IgD-negative memory B cell (primary cell): ENCODE data around the gene LRRC26. TPM values are rescaled to one million over a fixed set of nuclear protein-coding genes. Genes with fewer than 3 reads are reported as not detected.

Experiments used
- H3K27ac Mint-ChIP-seq, 3 donors: one replicate each; pipeline ENCODE4 v1.8.0; 2020 to 2022; ENCODE audit warnings: mild to moderate bottlenecking in 3 of 3, mixed read lengths in 3 of 3, moderate library complexity in 1 of 3
- H3K27me3 Mint-ChIP-seq: one replicate; pipeline ENCODE4 v1.8.0; 2021; ENCODE audit warnings: mixed read lengths
- H3K36me3 Mint-ChIP-seq: one replicate; pipeline ENCODE4 v1.8.0; 2020; ENCODE audit warnings: mild to moderate bottlenecking, mixed read lengths
- H3K4me1 Mint-ChIP-seq, 3 donors: one replicate each; pipeline ENCODE4 v1.8.0; 2020 to 2022; ENCODE audit warnings: mixed read lengths in 3 of 3, mild to moderate bottlenecking in 1 of 3
- H3K4me3 Mint-ChIP-seq, 4 donors: one replicate each; pipeline ENCODE4 v1.8.0; 2020 to 2022; ENCODE audit warnings: mild to moderate bottlenecking in 4 of 4, mixed read lengths in 4 of 4, moderate library complexity in 3 of 4
- H3K9me3 Mint-ChIP-seq, 3 donors: one replicate each; pipeline ENCODE4 v1.8.0; 2020 to 2021; ENCODE audit warnings: mixed read lengths in 3 of 3, mild to moderate bottlenecking in 1 of 3
- polyA plus RNA-seq: library from polyadenylated mRNA; unstranded; fragments of 300-500 nt; fragmentation: Illumina TruSeq; gene quantifications from one replicate; pipeline ENCODE4 v1.2.3, GENCODE V29; 2021

Gene LRRC26
- polyA plus RNA-seq, 1 donor from 2014 or later: not detected

- H3K4me1 Mint-ChIP-seq: peaks cover 0 to 15% (median 10%) of the 10 kb centered on the region in 3 donors
- H3K27ac Mint-ChIP-seq: peak overlapping the region in 1 of 3 donors; percentile 51
- peaks cover 46% of the 10 kb centered on the region for H3K27me3 Mint-ChIP-seq
- H3K4me3 Mint-ChIP-seq: peak overlapping the region in 2 of 4 donors; percentile 23 to 65
- peaks cover 2% of the 10 kb centered on the region for H3K36me3 Mint-ChIP-seq
- no peaks in the 10 kb centered on the region for H3K9me3 Mint-ChIP-seq
Measured at GRCh38 chr9:137160716-137161557, 8.9 kb downstream of the LRRC26 start.

DNA sequence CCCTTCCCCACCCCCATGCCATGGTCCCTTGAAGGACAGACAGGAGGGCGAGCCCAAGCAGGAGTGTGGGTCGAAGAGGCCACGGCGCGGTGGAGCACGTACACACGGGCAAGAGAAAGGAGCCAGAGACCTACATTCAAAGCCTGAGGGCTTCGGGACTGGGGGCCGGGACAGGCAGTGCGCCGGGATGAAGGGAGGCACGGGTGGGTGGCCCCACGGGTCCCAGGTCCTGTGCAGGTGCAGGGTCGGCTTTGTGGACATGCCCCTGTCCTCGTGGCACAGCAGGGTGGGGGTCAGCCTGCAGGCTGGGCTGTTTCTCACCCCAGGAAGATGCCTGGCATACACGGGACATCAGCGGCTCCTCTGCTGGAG, 9.8 kb downstream of the LRRC26 start:
- Mint-ChIP-seq H3K36me3 (peaks cover 2% of the 10 kb centered on the region), H3K27ac (peak overlapping the region in 1 of 3 donors; percentile 51), H3K4me1 (peaks cover 0 to 15% (median 8%) of the 10 kb centered on the region in 3 donors), H3K27me3 (peaks cover 44% of the 10 kb centered on the region), H3K9me3 (no peaks in the 10 kb centered on the region), H3K4me3 (peak overlapping the region in 1 of 4 donors; percentile 40)

GRCh38 chr9:137159105-137160053, 10.5 kb downstream of the LRRC26 start:
- peaks cover 0 to 15% (median 8%) of the 10 kb centered on the region in 3 donors for H3K4me1 Mint-ChIP-seq
- peak overlapping the region in 3 of 4 donors; percentile 39 to 72 (median 40) for H3K4me3 Mint-ChIP-seq
- H3K9me3 Mint-ChIP-seq: no peaks in the 10 kb centered on the region
- H3K36me3 Mint-ChIP-seq: peaks cover 2% of the 10 kb centered on the region
- peaks cover 44% of the 10 kb centered on the region for H3K27me3 Mint-ChIP-seq
- peak overlapping the region in 1 of 3 donors; percentile 51 for H3K27ac Mint-ChIP-seq

GRCh38 chr9:137158625-137159024, 11.2 kb downstream of the LRRC26 start:
- Mint-ChIP-seq H3K27me3 (peaks cover 44% of the 10 kb centered on the region), H3K36me3 (peaks cover 2% of the 10 kb centered on the region), H3K4me1 (peaks cover 0 to 15% (median 8%) of the 10 kb centered on the region in 3 donors), H3K9me3 (no peaks in the 10 kb centered on the region), H3K27ac (peak overlapping the region in 1 of 3 donors; percentile 56), H3K4me3 (peak overlapping the region in 1 of 4 donors; percentile 16)

DNA sequence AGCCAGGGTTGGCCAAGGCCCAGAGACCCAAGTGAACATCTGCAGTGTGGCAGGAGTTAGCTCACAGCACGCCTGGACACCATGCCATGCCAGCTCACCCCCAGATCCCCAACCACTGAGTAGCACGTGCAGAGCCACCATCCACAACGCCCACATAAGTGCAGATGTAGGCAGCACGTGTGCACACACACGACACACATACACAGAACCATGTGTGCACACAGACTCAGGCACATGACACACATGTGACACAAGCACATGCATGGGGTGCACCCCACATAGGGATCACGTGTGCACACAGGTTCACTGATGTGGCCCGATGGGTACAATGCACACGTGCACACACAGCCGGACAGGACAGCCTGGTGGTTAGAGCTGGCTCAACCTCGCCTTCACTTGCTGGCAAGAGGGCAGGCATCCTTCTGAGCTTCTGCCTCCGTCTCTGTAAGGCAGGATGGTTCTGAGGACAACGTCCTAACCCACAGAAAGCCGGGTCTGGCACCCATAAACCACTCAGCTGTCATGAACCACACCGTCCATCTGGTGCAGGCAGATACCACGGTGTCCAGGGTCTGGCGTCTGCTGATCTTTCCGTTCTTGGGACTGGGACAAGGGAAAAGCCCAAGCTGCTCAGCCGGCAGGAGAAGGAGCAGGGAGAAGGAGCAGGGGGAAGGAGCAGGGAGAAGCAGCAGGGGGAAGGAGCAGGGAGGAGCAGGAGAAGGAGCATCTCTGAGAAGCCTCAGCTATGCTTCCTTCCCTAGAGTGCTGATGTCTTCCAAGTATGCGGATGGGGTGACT, 12.0 kb downstream of the LRRC26 start:
- peak overlapping the region in 2 of 4 donors; percentile 16 to 18 for H3K4me3 Mint-ChIP-seq
- H3K27ac Mint-ChIP-seq: peak overlapping the region in 1 of 3 donors; percentile 56

DNA sequence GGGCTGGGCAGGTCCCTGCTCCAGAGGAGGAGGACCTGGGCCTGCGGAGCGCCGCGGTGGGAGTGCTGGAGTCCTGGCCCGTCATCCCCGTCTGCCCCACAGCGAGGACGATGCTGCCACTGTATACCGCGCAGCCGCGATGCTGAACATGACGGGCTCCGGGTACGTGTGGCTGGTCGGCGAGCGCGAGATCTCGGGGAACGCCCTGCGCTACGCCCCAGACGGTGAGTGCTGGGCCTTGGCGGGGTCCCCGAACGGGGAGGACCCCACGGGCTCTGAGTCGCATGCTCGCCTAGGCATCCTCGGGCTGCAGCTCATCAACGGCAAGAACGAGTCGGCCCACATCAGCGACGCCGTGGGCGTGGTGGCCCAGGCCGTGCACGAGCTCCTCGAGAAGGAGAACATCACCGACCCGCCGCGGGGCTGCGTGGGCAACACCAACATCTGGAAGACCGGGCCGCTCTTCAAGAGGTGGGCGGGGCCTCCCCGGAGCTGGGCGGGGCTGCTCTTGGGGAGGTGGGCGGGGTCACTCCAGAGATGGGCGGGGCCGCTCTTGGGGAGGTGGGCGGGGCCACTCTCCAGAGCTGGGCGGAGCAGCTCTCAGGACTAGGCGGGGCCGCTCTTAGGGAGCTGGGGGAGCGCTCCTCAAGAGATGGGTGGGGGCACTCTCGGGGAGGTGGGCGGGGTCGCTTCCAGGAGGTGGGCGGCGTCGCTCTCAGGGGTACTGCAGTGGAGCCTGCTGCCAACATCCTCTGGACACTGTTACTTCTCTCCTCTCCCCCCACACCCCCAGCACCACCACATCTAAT, 13.1 kb downstream of the LRRC26 start:
- Mint-ChIP-seq H3K27me3 (peaks cover 37% of the 10 kb centered on the region), H3K27ac (peak overlapping the region in 1 of 3 donors; percentile 63), H3K9me3 (no peaks in the 10 kb centered on the region), H3K36me3 (peaks cover 2% of the 10 kb centered on the region), H3K4me3 (peak overlapping the region in 3 of 4 donors; percentile 33 to 70 (median 52)), H3K4me1 (peaks cover 0 to 14% (median 8%) of the 10 kb centered on the region in 3 donors)

More for the DNA sequence above, 12.0 kb downstream of the LRRC26 start:
- H3K4me1 Mint-ChIP-seq: peaks cover 0 to 15% (median 8%) of the 10 kb centered on the region in 3 donors
- peaks cover 2% of the 10 kb centered on the region for H3K36me3 Mint-ChIP-seq
- H3K27me3 Mint-ChIP-seq: peaks cover 38% of the 10 kb centered on the region
- H3K9me3 Mint-ChIP-seq: no peaks in the 10 kb centered on the region

DNA sequence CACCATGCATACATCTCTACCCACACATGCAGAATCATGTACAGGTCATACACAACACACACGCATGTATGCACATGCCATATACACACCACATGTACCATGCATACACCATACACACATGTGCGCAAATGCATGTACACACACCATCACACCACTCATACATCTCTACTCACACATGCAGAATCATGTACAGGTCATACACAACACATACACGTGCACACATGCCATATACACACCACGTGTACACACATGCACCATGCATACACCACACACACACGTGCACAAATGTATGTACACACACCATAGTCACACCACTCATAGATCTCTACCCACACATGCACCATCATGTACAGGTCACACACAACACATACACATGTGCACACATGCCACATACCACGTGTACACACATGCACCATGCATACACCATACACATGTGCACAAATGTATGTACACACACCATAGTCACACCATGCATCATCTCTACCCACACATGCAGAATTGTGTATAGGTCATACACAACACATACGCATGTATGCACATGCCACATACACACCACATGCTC, 16.9 kb downstream of the LRRC26 start:
- Mint-ChIP-seq H3K36me3 (peaks cover under 1% of the 10 kb centered on the region), H3K27ac (no peak overlapping the region), H3K27me3 (peaks cover 18% of the 10 kb centered on the region), H3K4me3 (no peak overlapping the region), H3K4me1 (peaks cover 0 to 3% (median under 1%) of the 10 kb centered on the region in 3 donors), H3K9me3 (no peaks in the 10 kb centered on the region)

GRCh38 chr9:137150617-137151457, 19.0 kb downstream of the LRRC26 start:
- Mint-ChIP-seq H3K36me3 (no peaks in the 10 kb centered on the region), H3K4me3 (peak overlapping the region in 2 of 4 donors; percentile 14 to 65), H3K27ac (peak overlapping the region in 1 of 3 donors; percentile 96), H3K27me3 (peaks cover 10% of the 10 kb centered on the region), H3K4me1 (no peaks in the 10 kb centered on the region), H3K9me3 (no peaks in the 10 kb centered on the region)

DNA sequence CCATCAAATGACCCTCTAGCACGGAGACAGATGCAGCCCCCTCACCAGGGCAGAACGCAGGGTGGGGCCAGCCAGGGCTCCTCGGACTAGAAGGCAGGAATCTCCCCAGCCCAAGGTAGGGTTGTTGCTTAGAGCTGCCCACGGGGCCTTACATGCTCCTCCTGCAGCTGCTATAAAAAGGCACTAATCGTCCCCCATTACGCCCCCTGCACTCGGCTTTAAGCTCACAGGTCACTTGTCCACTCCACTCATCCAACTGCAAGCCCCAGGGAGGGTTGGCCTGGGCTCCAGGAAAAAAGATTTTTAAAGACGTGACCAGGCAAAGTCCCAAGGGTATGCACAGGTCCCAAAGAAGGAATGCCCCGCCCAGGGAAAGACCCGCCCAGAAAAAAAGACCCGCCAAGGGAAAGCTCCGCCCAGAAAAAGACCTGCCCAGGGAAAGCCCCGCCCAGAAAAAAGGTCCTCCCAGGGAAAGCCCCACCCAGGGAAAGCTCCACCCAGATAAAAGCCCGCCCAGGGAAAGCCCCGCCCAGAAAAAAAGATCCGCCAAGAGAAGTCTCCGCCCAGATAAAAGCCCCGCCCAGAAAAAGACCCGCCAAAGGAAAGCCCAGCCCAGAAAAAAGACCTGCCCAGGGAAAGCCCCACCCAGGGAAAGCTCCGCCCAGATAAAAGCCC, 19.8 kb downstream of the LRRC26 start:
- peaks cover 7% of the 10 kb centered on the region for H3K27me3 Mint-ChIP-seq
- no peaks in the 10 kb centered on the region for H3K9me3 Mint-ChIP-seq
- no peaks in the 10 kb centered on the region for H3K4me1 Mint-ChIP-seq
- H3K36me3 Mint-ChIP-seq: no peaks in the 10 kb centered on the region
- peak overlapping the region in 1 of 3 donors; percentile 46 for H3K27ac Mint-ChIP-seq
- H3K4me3 Mint-ChIP-seq: no peak overlapping the region

- peak overlapping the region in 1 of 3 donors; percentile 35 for H3K27ac Mint-ChIP-seq
- H3K27me3 Mint-ChIP-seq: peaks cover 7% of the 10 kb centered on the region
- H3K4me3 Mint-ChIP-seq: no peak overlapping the region
- H3K4me1 Mint-ChIP-seq: no peaks in the 10 kb centered on the region
- no peaks in the 10 kb centered on the region for H3K9me3 Mint-ChIP-seq
- H3K36me3 Mint-ChIP-seq: no peaks in the 10 kb centered on the region
Measured at GRCh38 chr9:137149363-137149762, 20.5 kb downstream of the LRRC26 start.

DNA sequence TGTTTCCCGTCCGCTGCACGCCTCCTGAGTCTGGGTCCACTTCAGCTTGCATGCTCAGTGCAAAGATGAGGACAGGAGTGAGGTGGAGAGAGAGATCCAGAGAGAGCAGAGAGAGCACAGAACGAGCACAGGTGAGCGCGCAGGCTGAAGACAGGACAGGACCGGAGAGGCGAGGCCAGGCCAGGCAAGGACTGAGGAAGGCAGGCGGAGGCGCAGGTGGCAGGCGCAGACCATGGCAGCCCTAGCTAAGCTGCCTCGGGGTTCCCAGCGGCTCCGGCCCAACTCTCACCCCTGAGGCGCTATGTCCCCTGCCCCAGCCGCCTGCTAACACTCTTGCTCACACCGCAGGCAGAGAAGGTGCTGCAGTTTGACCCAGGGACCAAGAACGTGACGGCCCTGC, 21.2 kb downstream of the LRRC26 start:
- Mint-ChIP-seq H3K27ac (no peak overlapping the region), H3K36me3 (no peaks in the 10 kb centered on the region), H3K27me3 (peaks cover 7% of the 10 kb centered on the region), H3K4me1 (no peaks in the 10 kb centered on the region), H3K9me3 (no peaks in the 10 kb centered on the region), H3K4me3 (no peak overlapping the region)

GRCh38 chr9:137148242-137148641, 21.6 kb downstream of the LRRC26 start:
- Mint-ChIP-seq H3K9me3 (no peaks in the 10 kb centered on the region), H3K4me3 (no peak overlapping the region), H3K27ac (no peak overlapping the region), H3K36me3 (no peaks in the 10 kb centered on the region), H3K27me3 (peaks cover 11% of the 10 kb centered on the region), H3K4me1 (no peaks in the 10 kb centered on the region)
